HG02884 (cell line): ENCODE measurements around the gene RAG2.
"Not testable (repeated sequence)": the region's sequence is repeated elsewhere in the genome, so short reads cannot be mapped to it uniquely, and the experiment has no call there.

Experiments
- ATAC-seq: cut with Tn5 transposase; IDR thresholded peaks from one replicate; pipeline ENCODE4 v1.9.1; 2021; ENCODE audit warnings: mild to moderate bottlenecking, moderate library complexity; ENCODE audit not compliant: unreplicated experiment

Gene RAG2

DNA sequence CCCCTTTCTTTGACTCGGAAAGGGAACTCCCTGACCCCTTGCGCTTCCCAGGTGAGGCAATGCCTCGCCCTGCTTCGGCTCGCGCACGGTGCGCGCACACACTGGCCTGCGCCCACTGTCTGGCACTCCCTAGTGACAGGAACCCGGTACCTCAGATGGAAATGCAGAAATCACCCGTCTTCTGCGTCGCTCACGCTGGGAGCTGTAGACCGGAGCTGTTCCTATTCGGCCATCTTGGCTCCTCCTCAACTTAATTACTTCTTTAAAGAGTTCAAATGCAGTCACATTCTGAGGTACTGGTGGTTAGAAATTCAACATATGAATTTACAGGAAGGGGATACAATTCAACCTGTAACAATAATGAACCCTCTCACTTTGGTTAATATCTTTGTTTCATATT, 40.6 kb downstream of the RAG2 start:
- not testable (repeated sequence) for ATAC-seq

DNA sequence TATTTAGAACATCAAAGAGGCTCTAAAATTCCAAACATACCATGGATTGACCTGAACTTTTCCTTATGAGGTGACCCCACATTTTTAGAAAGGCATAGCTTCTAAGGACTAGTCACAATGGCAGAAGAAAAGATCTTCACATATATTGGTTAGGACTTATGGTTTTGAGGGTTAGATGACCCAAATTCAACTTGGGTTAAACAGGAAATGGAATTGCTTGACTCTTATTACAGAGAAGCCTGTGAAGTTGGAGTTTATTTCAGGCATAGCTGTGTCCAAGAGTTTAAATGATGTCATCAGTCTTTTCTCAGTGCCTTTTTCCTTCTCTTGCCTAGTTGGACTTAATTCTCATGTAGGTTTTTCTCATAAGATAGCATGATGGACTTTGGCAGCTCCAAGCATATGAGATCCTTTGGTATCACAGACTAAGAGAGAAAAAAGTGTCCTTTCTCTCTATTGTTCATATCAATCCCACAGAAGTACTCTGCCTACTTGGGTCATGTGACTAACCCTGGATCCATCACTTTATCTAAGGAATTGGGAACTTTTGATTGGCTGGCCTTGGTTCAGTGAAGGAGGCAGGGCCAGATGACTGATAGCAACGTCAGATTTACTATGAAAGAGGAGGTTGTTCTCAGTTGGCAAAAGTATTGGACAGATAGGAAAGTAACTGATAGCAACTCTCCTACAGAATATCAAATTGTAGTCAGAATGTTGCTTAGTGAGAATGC, 47.5 kb downstream of the RAG2 start:
- no peak for ATAC-seq
